Tibial artery (tissue), 4 donors: Measurements from ENCODE around the gene SETD6.

Experiments used
- DNase-seq, 2 donors: peaks; one replicate each; pipeline ENCODE4 v3.0.0-alpha.2; 2019
- H3K27ac ChIP-seq, 2 donors: fragments of 200-600 bp; sonication (generic) in 1 of 2; 1 replicate in 1 of 2; 2 replicates in 1 of 2; pipeline ENCODE4 v1.5.1; 2018 to 2019; ENCODE audit warnings: mild to moderate bottlenecking in 1 of 2
- H3K27me3 ChIP-seq, 2 donors: fragments of 200-600 bp; sonication (generic) in 1 of 2; one replicate each; pipeline versions ENCODE4 v1.5.1 to v1.6.0; 2016 to 2019
- H3K36me3 ChIP-seq, 3 donors: fragments of 200-600 bp; sonication (generic) in 2 of 3; one replicate each; pipeline ENCODE4 v1.5.1; 2016 to 2019; ENCODE audit warnings: mild to moderate bottlenecking in 2 of 3
- H3K4me1 ChIP-seq, 4 donors: fragments of 200-600 bp; sonication (generic) in 2 of 4; 1 replicate in 3 of 4; 2 replicates in 1 of 4; pipeline ENCODE4 v1.5.1; 2016 to 2019
- H3K4me3 ChIP-seq, 2 donors: fragments of 200-600 bp; sonication (generic) in 1 of 2; 1 replicate in 1 of 2; 2 replicates in 1 of 2; pipeline ENCODE4 v1.5.1; 2018 to 2019; ENCODE audit warnings: mild to moderate bottlenecking in 2 of 2
- H3K9me3 ChIP-seq, 3 donors: fragments of 200-600 bp; sonication (generic) in 1 of 3; one replicate each; pipeline ENCODE4 v1.5.1; 2016 to 2019
- intact Hi-C: fragments of 100-400 bp; cut with DNase I; formaldehyde crosslinking; loops from one replicate; pipeline ENCODE4 v1.15.0; 2023; ENCODE audit warnings: low total_unique reads
- TF ChIP-seq, protein P1 (sequence below), 2 experiments: fragments of 200-600 bp in 1 of 2; fragments of 450-650 bp in 1 of 2; IDR thresholded peaks; one replicate each; pipeline ENCODE4 v1.5.1; 2017 to 2019; ENCODE audit warnings: antibody characterized with exemption in 2 of 2, mild to moderate bottlenecking in 1 of 2, moderate library complexity in 1 of 2

Gene SETD6

DNA sequence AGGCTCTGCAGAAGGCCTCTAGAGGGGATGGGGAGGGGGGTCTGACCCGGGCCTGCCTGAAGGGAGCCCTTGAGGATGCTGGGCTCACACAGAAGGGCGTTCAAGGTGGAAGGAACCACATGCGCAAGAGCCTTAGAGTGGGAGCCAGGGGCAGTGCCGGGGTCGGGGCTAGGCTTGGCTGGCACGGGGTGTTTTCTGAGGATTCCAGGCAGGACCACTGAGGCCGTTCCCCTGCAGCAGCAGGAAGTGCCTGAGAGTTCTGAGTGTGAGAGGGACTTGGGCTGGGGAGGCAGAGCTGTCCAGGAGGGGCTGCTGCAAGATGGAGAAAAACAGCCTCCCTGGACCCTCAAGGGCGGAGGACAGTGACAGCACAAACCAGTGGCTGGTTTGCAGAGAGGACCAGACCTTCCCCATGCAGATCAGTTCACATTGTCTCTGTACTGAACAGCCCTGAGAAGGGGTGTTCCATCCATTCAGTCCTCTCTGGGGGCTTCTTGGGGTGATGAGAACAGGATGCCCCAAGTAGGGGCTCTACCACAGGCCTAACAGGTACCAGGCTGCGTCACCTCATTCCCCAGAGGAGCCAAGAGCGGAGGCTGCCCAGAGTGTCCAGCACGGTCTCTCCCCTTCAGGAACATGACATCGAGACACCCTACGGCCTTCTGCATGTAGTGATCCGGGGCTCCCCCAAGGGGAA is 12.0 kb upstream of the SETD6 start:
- H3K27ac ChIP-seq, result no peak overlapping the region
- peaks cover 0 to 67% of the 10 kb centered on the region in 2 donors for H3K27me3 ChIP-seq
- no peak overlapping the region for H3K4me3 ChIP-seq
- H3K9me3 ChIP-seq, result no peaks in the 10 kb centered on the region
- peaks cover 0 to 18% (median 9%) of the 10 kb centered on the region in 4 donors for H3K4me1 ChIP-seq
- TF ChIP-seq, protein P1, sequence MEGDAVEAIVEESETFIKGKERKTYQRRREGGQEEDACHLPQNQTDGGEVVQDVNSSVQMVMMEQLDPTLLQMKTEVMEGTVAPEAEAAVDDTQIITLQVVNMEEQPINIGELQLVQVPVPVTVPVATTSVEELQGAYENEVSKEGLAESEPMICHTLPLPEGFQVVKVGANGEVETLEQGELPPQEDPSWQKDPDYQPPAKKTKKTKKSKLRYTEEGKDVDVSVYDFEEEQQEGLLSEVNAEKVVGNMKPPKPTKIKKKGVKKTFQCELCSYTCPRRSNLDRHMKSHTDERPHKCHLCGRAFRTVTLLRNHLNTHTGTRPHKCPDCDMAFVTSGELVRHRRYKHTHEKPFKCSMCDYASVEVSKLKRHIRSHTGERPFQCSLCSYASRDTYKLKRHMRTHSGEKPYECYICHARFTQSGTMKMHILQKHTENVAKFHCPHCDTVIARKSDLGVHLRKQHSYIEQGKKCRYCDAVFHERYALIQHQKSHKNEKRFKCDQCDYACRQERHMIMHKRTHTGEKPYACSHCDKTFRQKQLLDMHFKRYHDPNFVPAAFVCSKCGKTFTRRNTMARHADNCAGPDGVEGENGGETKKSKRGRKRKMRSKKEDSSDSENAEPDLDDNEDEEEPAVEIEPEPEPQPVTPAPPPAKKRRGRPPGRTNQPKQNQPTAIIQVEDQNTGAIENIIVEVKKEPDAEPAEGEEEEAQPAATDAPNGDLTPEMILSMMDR (IDR thresholded peaks at IDR 0.05), result no peak
- H3K36me3 ChIP-seq, result no peaks in the 10 kb centered on the region
- intact Hi-C loops, result loop anchor here (10.0 kb wide), 1 partner anchor 251 kb away; no protein-coding TSS in a partner anchor
- peak in 1 of 2 donors; percentile 44 for DNase-seq

DNA sequence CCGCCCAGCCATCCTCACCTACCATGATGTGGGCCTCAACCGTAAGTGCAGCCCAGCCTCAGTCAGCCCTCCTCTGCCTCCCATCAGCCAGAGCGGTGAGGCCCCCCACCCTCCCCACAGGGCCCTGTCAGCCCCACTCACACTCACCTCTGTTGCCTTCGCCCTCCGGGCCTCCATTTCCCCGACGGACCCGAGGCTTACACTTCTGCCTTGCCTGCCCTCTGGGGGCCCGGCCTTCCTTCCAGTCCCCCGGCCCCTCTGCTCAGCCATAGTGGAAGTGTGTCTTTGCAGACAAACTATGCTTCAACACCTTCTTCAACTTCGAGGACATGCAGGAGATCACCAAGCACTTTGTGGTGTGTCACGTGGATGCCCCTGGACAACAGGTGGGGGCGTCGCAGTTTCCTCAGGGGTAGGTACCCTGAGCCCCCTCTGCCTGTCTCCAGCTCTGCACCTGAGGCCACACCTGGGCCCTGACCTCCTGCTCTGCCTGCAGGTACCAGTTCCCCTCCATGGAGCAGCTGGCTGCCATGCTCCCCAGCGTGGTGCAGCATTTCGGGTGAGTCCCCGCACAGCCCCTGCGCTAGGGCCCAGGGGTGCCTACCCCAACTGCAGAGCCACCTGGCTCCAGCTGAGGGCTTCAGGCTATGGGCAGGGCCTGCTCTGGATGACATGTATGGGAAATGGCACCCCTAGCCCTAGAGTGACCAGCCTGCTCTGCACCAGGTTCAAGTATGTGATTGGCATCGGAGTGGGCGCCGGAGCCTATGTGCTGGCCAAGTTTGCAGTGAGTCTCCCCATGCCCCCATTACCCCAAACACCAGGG is 11.2 kb upstream of the SETD6 start:
- no peak overlapping the region for H3K27ac ChIP-seq
- intact Hi-C loops, result loop anchor here (10.0 kb wide), 1 partner anchor 251 kb away; no protein-coding TSS in a partner anchor
- peak in 1 of 2 donors; percentile 55 for DNase-seq
- peaks cover 0 to 69% of the 10 kb centered on the region in 2 donors for H3K27me3 ChIP-seq
- peaks cover 0 to 18% (median 9%) of the 10 kb centered on the region in 4 donors for H3K4me1 ChIP-seq
- H3K36me3 ChIP-seq, result no peaks in the 10 kb centered on the region
- no peaks in the 10 kb centered on the region for H3K9me3 ChIP-seq
- TF ChIP-seq, protein P1 (IDR thresholded peaks at IDR 0.05), result no peak
- no peak overlapping the region for H3K4me3 ChIP-seq

DNA sequence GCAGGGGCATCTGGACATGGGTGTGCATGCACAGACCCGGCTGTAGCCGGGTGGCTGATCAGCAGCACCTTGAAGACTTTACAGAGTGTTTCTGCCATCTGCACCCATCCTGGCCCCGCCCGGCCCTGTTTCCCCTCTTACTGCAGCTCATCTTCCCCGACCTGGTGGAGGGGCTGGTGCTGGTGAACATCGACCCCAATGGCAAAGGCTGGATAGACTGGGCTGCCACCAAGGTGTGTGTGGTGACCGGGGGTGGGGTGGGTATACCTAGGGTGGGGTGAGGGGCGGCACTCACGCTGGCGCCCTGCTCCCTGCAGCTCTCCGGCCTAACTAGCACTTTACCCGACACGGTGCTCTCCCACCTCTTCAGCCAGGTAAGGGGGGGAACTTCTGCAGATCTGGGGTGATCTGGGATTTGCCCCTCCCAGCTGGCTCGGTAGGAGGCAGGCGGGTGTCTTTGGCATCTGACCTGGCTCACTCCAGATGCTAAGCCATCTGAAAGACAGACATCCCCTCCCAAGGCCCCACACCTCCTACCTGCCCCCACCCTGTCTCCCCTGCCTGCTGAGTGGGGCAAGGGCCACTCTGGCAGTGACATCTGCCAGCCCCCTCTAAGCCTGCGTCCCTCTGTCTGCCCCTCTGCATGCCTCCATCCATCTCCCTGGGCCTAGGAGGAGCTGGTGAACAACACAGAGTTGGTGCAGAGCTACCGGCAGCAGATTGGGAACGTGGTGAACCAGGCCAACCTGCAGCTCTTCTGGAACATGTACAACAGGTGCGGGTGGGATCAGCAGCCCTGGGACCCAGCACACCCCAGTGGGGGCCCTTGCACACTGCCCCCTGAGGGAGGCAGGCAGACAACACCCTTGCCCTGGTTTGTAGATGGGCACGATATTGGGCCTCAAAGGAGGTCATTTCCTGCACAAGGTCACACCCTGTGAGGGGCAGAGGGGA is 8.8 kb upstream of the SETD6 start:
- TF ChIP-seq, protein P1 (IDR thresholded peaks at IDR 0.05), result no peak
- H3K36me3 ChIP-seq, result no peaks in the 10 kb centered on the region
- H3K27me3 ChIP-seq, result peaks cover 0 to 51% of the 10 kb centered on the region in 2 donors
- peaks cover 0 to 2% (median under 1%) of the 10 kb centered on the region in 4 donors for H3K4me1 ChIP-seq
- peak in 1 of 2 donors; percentile 62 for DNase-seq
- no peaks in the 10 kb centered on the region for H3K9me3 ChIP-seq
- no peak overlapping the region for H3K27ac ChIP-seq
- H3K4me3 ChIP-seq, result no peak overlapping the region
- intact Hi-C loops, result loop anchor here (10.0 kb wide), 1 partner anchor 248 kb away; no protein-coding TSS in a partner anchor

DNA sequence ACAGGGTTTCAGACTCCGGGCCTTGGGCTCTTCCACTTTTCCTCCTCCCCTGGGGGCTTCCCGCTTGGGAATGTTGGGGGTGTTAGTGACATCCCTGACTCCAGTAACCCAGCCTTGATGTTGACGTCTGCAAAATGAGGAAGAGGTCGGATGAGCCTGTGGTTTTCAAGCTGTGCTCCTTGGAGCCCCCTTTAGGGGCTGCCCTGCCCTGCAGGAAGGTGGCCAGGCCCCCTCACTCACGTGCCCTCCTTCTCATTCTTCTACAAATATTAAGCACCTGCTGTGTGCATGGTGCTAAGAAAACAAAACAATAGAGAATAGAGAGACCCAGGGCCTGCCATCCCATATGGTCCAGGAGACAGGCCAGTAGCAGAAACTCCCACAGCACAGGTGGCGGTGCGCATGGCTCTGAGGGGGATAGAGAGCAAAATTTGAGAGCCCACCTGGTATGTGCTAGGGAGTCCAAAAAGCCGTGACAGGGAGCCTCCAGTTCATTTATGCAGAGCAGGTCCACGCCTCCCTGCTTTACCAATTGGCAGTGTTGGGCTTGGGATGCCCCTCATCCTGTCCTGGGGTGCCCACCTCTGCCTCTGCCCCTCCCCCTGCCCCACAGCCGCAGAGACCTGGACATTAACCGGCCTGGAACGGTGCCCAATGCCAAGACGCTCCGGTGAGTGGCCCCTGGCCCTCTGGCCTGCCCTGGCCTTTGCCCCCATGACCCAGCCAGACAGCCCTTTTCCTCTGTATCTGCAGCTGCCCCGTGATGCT is 7.9 kb upstream of the SETD6 start:
- TF ChIP-seq, protein P1 (IDR thresholded peaks at IDR 0.05), result no peak
- peaks cover 0 to 42% of the 10 kb centered on the region in 2 donors for H3K27me3 ChIP-seq
- no peaks in the 10 kb centered on the region for H3K36me3 ChIP-seq
- peak in 1 of 2 donors; percentile 56 for DNase-seq
- intact Hi-C loops, result loop anchor here (10.0 kb wide), 1 partner anchor 247 kb away; no protein-coding TSS in a partner anchor
- no peak overlapping the region for H3K4me3 ChIP-seq
- no peaks in the 10 kb centered on the region for H3K9me3 ChIP-seq
- H3K27ac ChIP-seq, result no peak overlapping the region
- no peaks in the 10 kb centered on the region for H3K4me1 ChIP-seq
